SK-N-SH treated with all-trans-retinoic acid at 6 μM for 48 hours (cell line): Measurements from ENCODE around the gene ADCY5.

ENCODE experiments used
- ARNTL ChIP-seq: fragments of 450-650 bp; formaldehyde crosslinking; IDR thresholded peaks from 2 replicates; pipeline ENCODE4 v1.5.0; 2020; ENCODE audit warnings: low read depth, mild to moderate bottlenecking, moderate library complexity, borderline replicate concordance
- CREB5 ChIP-seq: fragments of 250-450 bp; sonication (Bioruptor Pico); IDR thresholded peaks from 2 replicates; pipeline ENCODE4 v1.5.1; 2020; ENCODE audit warnings: low read depth, mild to moderate bottlenecking, moderate library complexity
- CSDC2 ChIP-seq: fragments of 250-450 bp; sonication (Bioruptor Pico); IDR thresholded peaks from 2 replicates; pipeline ENCODE4 v1.5.0; 2020; ENCODE audit warnings: mild to moderate bottlenecking, moderate library complexity
- ESRRG ChIP-seq: fragments of 250-450 bp; sonication (Bioruptor Pico); IDR thresholded peaks from 2 replicates; pipeline ENCODE4 v1.6.1; 2021; ENCODE audit warnings: mild to moderate bottlenecking
- OSR1 ChIP-seq: fragments of 250-450 bp; sonication (Bioruptor Pico); IDR thresholded peaks from 2 replicates; pipeline ENCODE4 v1.8.0; 2022; ENCODE audit warnings: moderate library complexity, mild to moderate bottlenecking, inconsistent platforms
- PPARA ChIP-seq: fragments of 250-450 bp; sonication (Bioruptor Pico); IDR thresholded peaks from 2 replicates; pipeline ENCODE4 v1.5.0; 2020; ENCODE audit warnings: mild to moderate bottlenecking, borderline replicate concordance
- RARB ChIP-seq: fragments of 250-450 bp; sonication (Bioruptor Pico); IDR thresholded peaks from 2 replicates; pipeline ENCODE4 v1.8.0; 2021; ENCODE audit warnings: mild to moderate bottlenecking, moderate library complexity
- SNAI2 ChIP-seq: fragments of 250-450 bp; sonication (Bioruptor Pico); IDR thresholded peaks from 2 replicates; pipeline ENCODE4 v1.5.0; 2020; ENCODE audit warnings: mild to moderate bottlenecking, moderate library complexity
- ZFP30 ChIP-seq: fragments of 450-650 bp; formaldehyde crosslinking; IDR thresholded peaks from 2 replicates; pipeline ENCODE4 v1.5.0; 2022; ENCODE audit warnings: mild to moderate bottlenecking, moderate library complexity
- ZNF565 ChIP-seq: fragments of 450-650 bp; formaldehyde crosslinking; conservative IDR thresholded peaks from 2 replicates; pipeline ENCODE4 v1.5.0; 2020; ENCODE audit warnings: low read depth, mild to moderate bottlenecking, moderate library complexity
- TF ChIP-seq, protein P1 (sequence below): fragments of 250-450 bp; sonication (Bioruptor Pico); IDR thresholded peaks from 2 replicates; pipeline ENCODE4 v1.5.1; 2021; ENCODE audit warnings: mild to moderate bottlenecking, moderate library complexity
- TF ChIP-seq, protein P2 (sequence below): fragments of 250-450 bp; sonication (Bioruptor Pico); IDR thresholded peaks from 2 replicates; pipeline ENCODE4 v1.5.0; 2020; ENCODE audit warnings: mild to moderate bottlenecking, moderate library complexity

- no peak for TF ChIP-seq ZFP30
- TF ChIP-seq ARNTL: no peak
- no peak for TF ChIP-seq RARB (CRISPR knock-in tag)
- TF ChIP-seq PPARA: no peak
- no peak for TF ChIP-seq ESRRG (CRISPR knock-in tag)
- no peak for TF ChIP-seq OSR1 (CRISPR knock-in tag)
- no peak for TF ChIP-seq SNAI2
- TF ChIP-seq, protein P1, sequence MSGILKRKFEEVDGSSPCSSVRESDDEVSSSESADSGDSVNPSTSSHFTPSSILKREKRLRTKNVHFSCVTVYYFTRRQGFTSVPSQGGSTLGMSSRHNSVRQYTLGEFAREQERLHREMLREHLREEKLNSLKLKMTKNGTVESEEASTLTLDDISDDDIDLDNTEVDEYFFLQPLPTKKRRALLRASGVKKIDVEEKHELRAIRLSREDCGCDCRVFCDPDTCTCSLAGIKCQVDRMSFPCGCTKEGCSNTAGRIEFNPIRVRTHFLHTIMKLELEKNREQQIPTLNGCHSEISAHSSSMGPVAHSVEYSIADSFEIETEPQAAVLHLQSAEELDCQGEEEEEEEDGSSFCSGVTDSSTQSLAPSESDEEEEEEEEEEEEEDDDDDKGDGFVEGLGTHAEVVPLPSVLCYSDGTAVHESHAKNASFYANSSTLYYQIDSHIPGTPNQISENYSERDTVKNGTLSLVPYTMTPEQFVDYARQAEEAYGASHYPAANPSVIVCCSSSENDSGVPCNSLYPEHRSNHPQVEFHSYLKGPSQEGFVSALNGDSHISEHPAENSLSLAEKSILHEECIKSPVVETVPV (CRISPR knock-in tag): no peak
- TF ChIP-seq CSDC2 (CRISPR knock-in tag): no peak
- no peak for TF ChIP-seq CREB5 (CRISPR knock-in tag)
- no peak for TF ChIP-seq ZNF565
- TF ChIP-seq, protein P2, sequence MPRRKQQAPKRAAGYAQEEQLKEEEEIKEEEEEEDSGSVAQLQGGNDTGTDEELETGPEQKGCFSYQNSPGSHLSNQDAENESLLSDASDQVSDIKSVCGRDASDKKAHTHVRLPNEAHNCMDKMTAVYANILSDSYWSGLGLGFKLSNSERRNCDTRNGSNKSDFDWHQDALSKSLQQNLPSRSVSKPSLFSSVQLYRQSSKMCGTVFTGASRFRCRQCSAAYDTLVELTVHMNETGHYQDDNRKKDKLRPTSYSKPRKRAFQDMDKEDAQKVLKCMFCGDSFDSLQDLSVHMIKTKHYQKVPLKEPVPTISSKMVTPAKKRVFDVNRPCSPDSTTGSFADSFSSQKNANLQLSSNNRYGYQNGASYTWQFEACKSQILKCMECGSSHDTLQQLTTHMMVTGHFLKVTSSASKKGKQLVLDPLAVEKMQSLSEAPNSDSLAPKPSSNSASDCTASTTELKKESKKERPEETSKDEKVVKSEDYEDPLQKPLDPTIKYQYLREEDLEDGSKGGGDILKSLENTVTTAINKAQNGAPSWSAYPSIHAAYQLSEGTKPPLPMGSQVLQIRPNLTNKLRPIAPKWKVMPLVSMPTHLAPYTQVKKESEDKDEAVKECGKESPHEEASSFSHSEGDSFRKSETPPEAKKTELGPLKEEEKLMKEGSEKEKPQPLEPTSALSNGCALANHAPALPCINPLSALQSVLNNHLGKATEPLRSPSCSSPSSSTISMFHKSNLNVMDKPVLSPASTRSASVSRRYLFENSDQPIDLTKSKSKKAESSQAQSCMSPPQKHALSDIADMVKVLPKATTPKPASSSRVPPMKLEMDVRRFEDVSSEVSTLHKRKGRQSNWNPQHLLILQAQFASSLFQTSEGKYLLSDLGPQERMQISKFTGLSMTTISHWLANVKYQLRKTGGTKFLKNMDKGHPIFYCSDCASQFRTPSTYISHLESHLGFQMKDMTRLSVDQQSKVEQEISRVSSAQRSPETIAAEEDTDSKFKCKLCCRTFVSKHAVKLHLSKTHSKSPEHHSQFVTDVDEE (CRISPR knock-in tag): no peak
These were observed 65.5 kb downstream of the ADCY5 start for GRCh38 chr3:123383091-123384053.
